Ishikawa (cell line): ENCODE measurements around the gene ACO2.

Source experiments
- CEBPB ChIP-seq: IDR thresholded peaks from 2 replicates; pipeline ENCODE4 v1.6.1; 2012
- CREB1 ChIP-seq: IDR thresholded peaks from 2 replicates; pipeline ENCODE4 v1.6.1; 2012; ENCODE audit warnings: low read depth
- EGR1 ChIP-seq: IDR thresholded peaks from 2 replicates; pipeline ENCODE4 v1.6.1; 2012
- EP300 ChIP-seq: IDR thresholded peaks from 2 replicates; pipeline ENCODE4 v1.6.1; 2012; ENCODE audit warnings: borderline replicate concordance
- FOXM1 ChIP-seq: IDR thresholded peaks from 2 replicates; pipeline ENCODE4 v1.6.1; 2012; ENCODE audit warnings: low read depth, borderline replicate concordance
- NFIC ChIP-seq: IDR thresholded peaks from 2 replicates; pipeline ENCODE4 v1.6.1; 2012
- RAD21 ChIP-seq: IDR thresholded peaks from 2 replicates; pipeline ENCODE4 v1.6.1; 2012; ENCODE audit warnings: low read depth
- TAF1 ChIP-seq: IDR thresholded peaks from 2 replicates; pipeline ENCODE4 v1.6.1; 2012; ENCODE audit warnings: low read depth, mild to moderate bottlenecking
- TCF12 ChIP-seq: IDR thresholded peaks from 2 replicates; pipeline ENCODE4 v1.6.1; 2012; ENCODE audit warnings: low read depth
- TEAD4 ChIP-seq: IDR thresholded peaks from 2 replicates; pipeline ENCODE4 v1.6.1; 2012
- YY1 ChIP-seq: IDR thresholded peaks from 2 replicates; pipeline ENCODE4 v1.6.1; 2012; ENCODE audit warnings: low read depth
- ZBTB7A ChIP-seq: IDR thresholded peaks from 2 replicates; pipeline ENCODE4 v1.6.1; 2012; ENCODE audit warnings: low read depth
- TF ChIP-seq, protein P1 (sequence below): IDR thresholded peaks from 2 replicates; pipeline ENCODE4 v1.6.1; 2012
- TF ChIP-seq, protein P2 (sequence below): IDR thresholded peaks from 2 replicates; pipeline ENCODE4 v1.6.1; 2012; ENCODE audit warnings: low read depth, mild to moderate bottlenecking
- TF ChIP-seq, protein P3 (sequence below): IDR thresholded peaks from 2 replicates; pipeline ENCODE4 v1.6.1; 2012

Gene ACO2

DNA sequence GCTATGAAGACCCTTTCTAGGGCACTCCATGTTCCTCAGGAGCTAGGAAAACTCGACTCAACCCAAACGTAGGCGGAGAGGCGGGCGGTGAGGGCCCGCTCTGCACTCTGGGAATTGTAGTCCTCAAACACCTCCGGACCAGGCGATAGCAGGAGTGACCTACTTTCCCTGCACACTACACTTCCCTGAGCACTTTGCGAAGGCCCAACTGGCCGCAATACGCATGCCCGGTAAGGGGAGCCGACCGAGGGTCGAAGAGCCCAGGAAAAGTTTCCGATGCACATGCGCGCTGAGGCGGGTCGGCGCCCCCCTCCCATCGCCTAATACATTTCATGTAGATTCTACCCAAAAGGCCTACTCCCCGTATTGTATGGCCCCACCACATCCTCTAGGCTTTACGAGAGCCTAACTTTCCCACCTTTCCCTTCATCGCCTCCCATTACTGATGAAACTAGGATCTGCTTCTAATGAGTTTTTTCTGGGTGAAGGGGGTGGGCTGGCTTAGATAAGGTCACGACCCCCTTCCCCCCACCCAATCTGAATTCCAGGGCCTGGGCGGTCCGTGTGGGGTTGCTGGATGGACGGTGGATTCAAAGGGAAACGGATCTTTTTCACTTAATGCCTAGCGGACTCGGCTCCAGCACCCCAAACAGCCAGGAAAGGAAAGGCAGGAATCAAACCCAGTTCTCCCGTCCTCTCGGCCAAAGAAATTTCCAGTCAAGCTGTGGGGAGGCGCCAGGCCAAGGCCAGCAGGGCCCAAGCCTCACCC, 24.4 kb upstream of the ACO2 start:
- TF ChIP-seq TAF1 (no peak), TCF12 (no peak), TEAD4 (no peak), EP300 (no peak), ZBTB7A (no peak; the same call in 1 of the 2 replicates), CEBPB (no peak), NFIC (no peak), FOXM1 (no peak), CREB1 (no peak), YY1 (no peak), RAD21 (no peak), EGR1 (no peak)
- TF ChIP-seq, protein P1, sequence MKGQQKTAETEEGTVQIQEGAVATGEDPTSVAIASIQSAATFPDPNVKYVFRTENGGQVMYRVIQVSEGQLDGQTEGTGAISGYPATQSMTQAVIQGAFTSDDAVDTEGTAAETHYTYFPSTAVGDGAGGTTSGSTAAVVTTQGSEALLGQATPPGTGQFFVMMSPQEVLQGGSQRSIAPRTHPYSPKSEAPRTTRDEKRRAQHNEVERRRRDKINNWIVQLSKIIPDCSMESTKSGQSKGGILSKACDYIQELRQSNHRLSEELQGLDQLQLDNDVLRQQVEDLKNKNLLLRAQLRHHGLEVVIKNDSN = no peak
- TF ChIP-seq, protein P2, sequence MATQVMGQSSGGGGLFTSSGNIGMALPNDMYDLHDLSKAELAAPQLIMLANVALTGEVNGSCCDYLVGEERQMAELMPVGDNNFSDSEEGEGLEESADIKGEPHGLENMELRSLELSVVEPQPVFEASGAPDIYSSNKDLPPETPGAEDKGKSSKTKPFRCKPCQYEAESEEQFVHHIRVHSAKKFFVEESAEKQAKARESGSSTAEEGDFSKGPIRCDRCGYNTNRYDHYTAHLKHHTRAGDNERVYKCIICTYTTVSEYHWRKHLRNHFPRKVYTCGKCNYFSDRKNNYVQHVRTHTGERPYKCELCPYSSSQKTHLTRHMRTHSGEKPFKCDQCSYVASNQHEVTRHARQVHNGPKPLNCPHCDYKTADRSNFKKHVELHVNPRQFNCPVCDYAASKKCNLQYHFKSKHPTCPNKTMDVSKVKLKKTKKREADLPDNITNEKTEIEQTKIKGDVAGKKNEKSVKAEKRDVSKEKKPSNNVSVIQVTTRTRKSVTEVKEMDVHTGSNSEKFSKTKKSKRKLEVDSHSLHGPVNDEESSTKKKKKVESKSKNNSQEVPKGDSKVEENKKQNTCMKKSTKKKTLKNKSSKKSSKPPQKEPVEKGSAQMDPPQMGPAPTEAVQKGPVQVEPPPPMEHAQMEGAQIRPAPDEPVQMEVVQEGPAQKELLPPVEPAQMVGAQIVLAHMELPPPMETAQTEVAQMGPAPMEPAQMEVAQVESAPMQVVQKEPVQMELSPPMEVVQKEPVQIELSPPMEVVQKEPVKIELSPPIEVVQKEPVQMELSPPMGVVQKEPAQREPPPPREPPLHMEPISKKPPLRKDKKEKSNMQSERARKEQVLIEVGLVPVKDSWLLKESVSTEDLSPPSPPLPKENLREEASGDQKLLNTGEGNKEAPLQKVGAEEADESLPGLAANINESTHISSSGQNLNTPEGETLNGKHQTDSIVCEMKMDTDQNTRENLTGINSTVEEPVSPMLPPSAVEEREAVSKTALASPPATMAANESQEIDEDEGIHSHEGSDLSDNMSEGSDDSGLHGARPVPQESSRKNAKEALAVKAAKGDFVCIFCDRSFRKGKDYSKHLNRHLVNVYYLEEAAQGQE = no peak
- TF ChIP-seq, protein P3, sequence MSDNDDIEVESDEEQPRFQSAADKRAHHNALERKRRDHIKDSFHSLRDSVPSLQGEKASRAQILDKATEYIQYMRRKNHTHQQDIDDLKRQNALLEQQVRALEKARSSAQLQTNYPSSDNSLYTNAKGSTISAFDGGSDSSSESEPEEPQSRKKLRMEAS = no peak

DNA sequence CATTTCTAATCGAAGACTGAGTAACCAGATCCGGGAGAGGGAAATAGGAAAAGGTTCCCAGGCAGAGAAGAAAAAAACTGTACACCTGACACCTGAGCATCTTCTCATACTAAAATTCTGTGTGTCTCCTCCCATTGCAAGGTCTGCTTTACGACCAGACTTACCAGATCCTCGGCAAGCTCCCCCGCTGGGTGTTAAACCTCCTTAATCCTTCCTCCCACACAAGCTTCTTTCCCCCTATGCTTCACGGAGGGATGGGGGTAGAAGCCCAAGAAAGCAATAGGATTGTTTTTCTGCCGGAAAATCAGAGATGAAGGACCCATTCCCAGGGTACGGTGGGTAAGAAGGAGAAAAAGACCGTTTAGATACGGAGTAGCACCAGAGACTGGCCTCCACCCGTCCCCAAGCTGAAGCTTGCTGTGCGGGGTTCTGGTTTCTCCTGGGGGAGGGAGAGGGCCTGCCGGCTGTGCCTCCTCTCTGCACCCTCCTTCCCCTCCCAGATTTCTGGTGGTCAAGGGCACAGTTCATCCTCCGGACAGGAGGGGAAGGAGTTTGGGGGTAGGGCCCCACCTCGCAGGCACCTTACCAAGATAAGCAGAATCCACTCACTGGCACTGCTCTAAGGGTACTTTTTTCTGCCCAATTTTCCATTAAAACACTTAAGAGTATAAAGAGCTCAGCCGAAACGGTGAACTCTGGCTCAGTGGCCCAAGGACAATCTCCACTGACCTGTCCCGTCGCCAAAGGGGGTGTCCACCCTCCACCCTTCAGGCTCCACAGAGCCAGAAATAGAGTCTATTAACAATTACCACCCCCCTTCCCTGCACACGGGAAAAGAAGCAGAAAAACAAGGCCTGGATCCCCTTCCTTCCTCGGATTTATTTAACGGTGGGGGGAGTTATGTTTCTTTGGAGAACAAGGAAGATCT, 23.5 kb upstream of the ACO2 start:
- no peak for TF ChIP-seq TCF12
- TF ChIP-seq YY1 = no peak
- TF ChIP-seq EGR1 = 0 out of 2 replicates have a peak, but pooled peaks have one; percentile 28
- TF ChIP-seq, protein P2 = no peak
- no peak for TF ChIP-seq FOXM1

DNA sequence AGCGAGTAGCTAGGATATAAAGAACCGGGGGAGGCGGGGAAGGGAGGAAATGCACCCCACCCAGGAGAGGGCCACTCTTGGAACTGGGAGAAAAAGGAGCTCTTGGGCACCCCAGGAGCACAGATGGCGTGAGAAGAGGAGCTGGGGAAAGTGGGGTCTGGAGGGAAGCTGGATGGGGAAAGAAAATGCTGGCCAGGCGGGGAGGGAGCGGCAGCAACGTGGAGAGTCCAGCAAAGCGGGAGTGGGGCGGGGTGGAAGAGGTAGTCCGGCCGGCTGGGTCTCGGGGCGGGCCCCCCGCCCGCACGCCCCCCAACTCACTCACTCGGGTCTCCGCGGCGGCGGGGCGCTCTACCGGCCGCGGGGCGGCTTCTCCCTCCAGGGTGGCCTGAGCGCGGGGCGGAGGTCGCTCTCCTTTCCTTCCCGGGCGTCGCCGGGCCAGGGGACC, 22.8 kb upstream of the ACO2 start:
- TF ChIP-seq TCF12 (no peak), TAF1 (no peak), ZBTB7A (no peak), EP300 (no peak), FOXM1 (no peak), NFIC (no peak), CEBPB (no peak), EGR1 (no peak), RAD21 (no peak), CREB1 (no peak), YY1 (no peak), TEAD4 (no peak)
- TF ChIP-seq, protein P2 = no peak
- TF ChIP-seq, protein P3 = no peak
- TF ChIP-seq, protein P1 = no peak
